ENCODE measurements around the gene EML1. TPM values are rescaled to one million over a fixed set of nuclear protein-coding genes. Genes with fewer than 3 reads are reported as not detected.

The EML1 gene
- total and polyA plus RNA-seq, 2 of the 13 experiments (the other 11 are each of a cell fraction or from before 2014, with no cell fraction given), result 0.59 to 1.7 TPM

- ChIA-PET POLR2A (no interaction called here), CTCF (ENCODE audit: low intra/inter-chr PET ratio, low total read pairs) (no interaction called here)
- Histone ChIP-seq H3K9ac (ENCODE audit: insufficient read depth, low read depth, low read length) (no peak overlapping the region), H3K4me1 (ENCODE audit: insufficient read depth, low read length) (peaks cover 70% of the 10 kb centered on the region), H3K4me2 (ENCODE audit: low read depth, low read length) (peak overlapping the region; percentile 55; the same call in 1 of the 2 replicates), H3K79me2 (ENCODE audit: insufficient read depth, low read length) (no peaks in the 10 kb centered on the region), H3K27me3 (ENCODE audit: control insufficient read depth in 1 of 2, insufficient read depth in 2 of 2, low read length in 2 of 2) (peaks cover 0 to 6% of the 10 kb centered on the region in 2 experiments; a peak in 1 of 5 replicates), H3K4me3 (replicated peaks in 1 of 3; ENCODE audit: insufficient read depth in 1 of 3, low read depth in 2 of 3, low read length in 3 of 3) (peak overlapping the region in 1 of 3 experiments; percentile 15; a peak in 1 of 6 replicates), H2AFZ (ENCODE audit: low read length) (no peak overlapping the region), H3K9me3 (ENCODE audit: low read length) (no peaks in the 10 kb centered on the region), H4K20me1 (ENCODE audit: insufficient read depth, low read length) (no peaks in the 10 kb centered on the region), H3K27ac (ENCODE audit: extremely low read length, insufficient read depth, low read length) (no peak overlapping the region), H3K36me3 (replicated peaks in 1 of 2; ENCODE audit: control insufficient read depth in 1 of 2, insufficient read depth in 2 of 2, low read length in 2 of 2) (no peaks in the 10 kb centered on the region)
- DNase-seq (ENCODE audit: low spot score), result no peak
- in situ Hi-C loops (cut with HindIII; ENCODE audit: extremely low pct_ligation_motif_present, low pct_unique_long_range_greater_than_20kb), result no loop called here
- intact Hi-C loops (cut with micrococcal nuclease; ENCODE audit: unreplicated experiment), result no loop called here
- no TSS peak for BruUV-seq (replicated peaks)
- TF ChIP-seq JUND (CRISPR knock-in tag; IDR thresholded peaks at IDR 0.05) (0 out of 2 replicates have a peak, but pooled peaks have one; percentile 35), NR2F6 (IDR thresholded peaks at IDR 0.05) (0 out of 2 replicates have a peak, but pooled peaks have one; percentile 30), NR2F6 (CRISPR knock-in tag; IDR thresholded peaks at IDR 0.05) (0 out of 2 replicates have a peak, but pooled peaks have one; percentile 22), POLR2G (IDR thresholded peaks at IDR 0.05; ENCODE audit: low read depth, low read length) (no peak), RXRA (CRISPR knock-in tag; IDR thresholded peaks at IDR 0.05) (0 out of 2 replicates have a peak, but pooled peaks have one; percentile 20), ZBTB7B (CRISPR knock-in tag; IDR thresholded peaks at IDR 0.05) (no peak), FOSL2 (CRISPR knock-in tag; IDR thresholded peaks at IDR 0.05) (peak; percentile 27; the same call in 1 of the 2 replicates), TRAFD1 (CRISPR knock-in tag; IDR thresholded peaks at IDR 0.05; ENCODE audit: borderline replicate concordance) (no peak), ATF7 (IDR thresholded peaks at IDR 0.05) (peak; percentile 74), ATF7 (CRISPR knock-in tag; IDR thresholded peaks at IDR 0.05) (no peak), CEBPG (CRISPR knock-in tag; IDR thresholded peaks at IDR 0.05) (peak; percentile 47), CREB1 (IDR thresholded peaks at IDR 0.05) (peak; percentile 46; the same call in 1 of the 2 replicates), CREB1 (CRISPR knock-in tag; IDR thresholded peaks at IDR 0.05) (no peak)
- TF ChIP-seq, protein P1, sequence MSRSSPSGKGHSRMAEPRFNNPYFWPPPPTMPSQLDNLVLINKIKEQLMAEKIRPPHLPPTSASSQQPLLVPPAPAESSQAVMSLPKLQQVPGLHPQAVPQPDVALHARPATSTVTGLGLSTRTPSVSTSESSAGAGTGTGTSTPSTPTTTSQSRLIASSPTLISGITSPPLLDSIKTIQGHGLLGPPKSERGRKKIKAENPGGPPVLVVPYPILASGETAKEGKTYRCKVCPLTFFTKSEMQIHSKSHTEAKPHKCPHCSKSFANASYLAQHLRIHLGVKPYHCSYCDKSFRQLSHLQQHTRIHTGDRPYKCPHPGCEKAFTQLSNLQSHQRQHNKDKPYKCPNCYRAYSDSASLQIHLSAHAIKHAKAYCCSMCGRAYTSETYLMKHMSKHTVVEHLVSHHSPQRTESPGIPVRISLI (CRISPR knock-in tag; IDR thresholded peaks at IDR 0.05; ENCODE audit: borderline replicate concordance), result peak; percentile 68; the same call in 1 of the 2 replicates
- FAIRE-seq, result peak; percentile 48
- WGBS (ENCODE audit: low lambda C conversion rate), result 27% methylated on average over 16 of the region's 17 CpGs
- peak; percentile 36 for ATAC-seq
Observed at GRCh38 chr14:99945732-99946651, 152.8 kb downstream of the EML1 start.
